Ovary (tissue), 3 donors: ENCODE measurements around the gene CXCL14.

ENCODE experiments used
- CTCF ChIP-seq, 3 donors: fragments of 450-650 bp in 2 of 3; fragments of 200-600 bp in 1 of 3; IDR thresholded peaks; one replicate each; pipeline versions ENCODE4 v1.5.1 to v1.8.0; 2016 to 2022; ENCODE audit warnings: antibody characterized with exemption in 3 of 3, mild to moderate bottlenecking in 1 of 3
- EP300 ChIP-seq: sonication (generic); formaldehyde crosslinking; IDR thresholded peaks from one replicate; pipeline ENCODE4 v1.6.1; 2017; ENCODE audit warnings: antibody characterized with exemption
- POLR2A ChIP-seq: fragments of 450-650 bp; IDR thresholded peaks from one replicate; pipeline ENCODE4 v1.6.1; 2017; ENCODE audit warnings: antibody characterized with exemption, mild to moderate bottlenecking, moderate library complexity
- donor health status: DM: no; HTN: no; CAD: no.

- no peak for TF ChIP-seq POLR2A
- no peak for TF ChIP-seq CTCF (IDR thresholded peaks at IDR 0.05)
- no peak for TF ChIP-seq EP300
Measured at GRCh38 chr5:135533334-135533733, 45.5 kb downstream of the CXCL14 start.
